ENCODE data around the gene ZNF764.
"Not testable (repeated sequence)": the region's sequence is repeated elsewhere in the genome, so short reads cannot be mapped to it uniquely, and the experiment has no call there.

The ZNF764 gene

GRCh38 chr16:30557957-30558788 is at the start of gene ZNF764:
Gene ZNF764, minus strand, starts transcription at chr16:30558374. Its CDS starts 192 bp downstream, at chr16:30558182.
- peak; percentile 97 for DNase-seq

- DNase-seq: no peak
These were observed 47.8 kb upstream of the ZNF764 start for GRCh38 chr16:30606004-30606403.

GRCh38 chr16:30605158-30605557 is 47.0 kb upstream of the ZNF764 start:
- no peak for DNase-seq

- DNase-seq: no peak
These were observed 46.3 kb upstream of the ZNF764 start for GRCh38 chr16:30604316-30604947.

GRCh38 chr16:30603945-30604315 is 45.8 kb upstream of the ZNF764 start:
- DNase-seq: no peak

GRCh38 chr16:30602616-30603277 is 44.6 kb upstream of the ZNF764 start:
- no peak for DNase-seq

- DNase-seq: no peak
These were observed 43.8 kb upstream of the ZNF764 start for GRCh38 chr16:30601966-30602365.

GRCh38 chr16:30600929-30601328 is 42.8 kb upstream of the ZNF764 start:
- DNase-seq: no peak

GRCh38 chr16:30600215-30600614 is 42.0 kb upstream of the ZNF764 start:
- DNase-seq: peak; percentile 21

- no peak for DNase-seq
These were observed 34.7 kb upstream of the ZNF764 start for GRCh38 chr16:30592871-30593270.

GRCh38 chr16:30590869-30591268 is 32.7 kb upstream of the ZNF764 start:
- DNase-seq: not testable (repeated sequence)

- DNase-seq: not testable (repeated sequence)
These were observed 31.4 kb upstream of the ZNF764 start for GRCh38 chr16:30589582-30589981.

- no peak for DNase-seq
These were observed 30.5 kb upstream of the ZNF764 start for GRCh38 chr16:30588651-30589050.

GRCh38 chr16:30585400-30586191 is 27.4 kb upstream of the ZNF764 start, which contains the start of gene ZNF785:
Gene ZNF785, minus strand, starts transcription at chr16:30585697. Its CDS starts 86 bp downstream, at chr16:30585611.
- DNase-seq: peak; percentile 96

- no peak for DNase-seq
These were observed 26.8 kb upstream of the ZNF764 start for GRCh38 chr16:30585022-30585399.

- no peak for DNase-seq
These were observed 24.6 kb upstream of the ZNF764 start for GRCh38 chr16:30582611-30583340.

- DNase-seq: no peak
These were observed 23.3 kb upstream of the ZNF764 start for GRCh38 chr16:30581457-30581856.

GRCh38 chr16:30574678-30575077 is 16.5 kb upstream of the ZNF764 start:
- no peak for DNase-seq

- peak; percentile 83 for DNase-seq
These were observed 13.5 kb upstream of the ZNF764 start, which contains the start of gene ZNF688 for GRCh38 chr16:30571445-30572322. Gene ZNF688, minus strand, starts transcription at chr16:30571714. Its CDS starts 85 bp downstream, at chr16:30571629.

GRCh38 chr16:30570636-30571444 is 12.7 kb upstream of the ZNF764 start:
- DNase-seq: no peak
